IMR-90 (cell line): ENCODE results near the gene NLGN1. TPM values are rescaled to one million over a fixed set of nuclear protein-coding genes. Genes with fewer than 3 reads are reported as not detected.

Experiments
- ATAC-seq: fragments of 200-7000 bp; cut with Tn5 transposase; 2 replicates; pipeline ENCODE4 v1.9.1; 2020; ENCODE audit warnings: low read depth, mild to moderate bottlenecking, moderate library complexity
- BruUV-seq: library from RNA; stranded (reverse); fragments of 400-500 nt; replicated peaks from 2 replicates; lab custom pipeline; 2021; lab: Mats Ljungman, UMichigan
- CTCF ChIA-PET: fragments of 300-600 bp; formaldehyde crosslinking; extraction: SDS; loops from one replicate; lab custom pipeline; 2021; ENCODE audit warnings: antibody characterized with exemption; lab: Yijun Ruan, JAX
- POLR2A ChIA-PET: fragments of 300-600 bp; sonication (Branson Sonifier 250); formaldehyde crosslinking; loops from one replicate; lab custom pipeline; 2022; ENCODE audit warnings: antibody characterized with exemption; ENCODE audit not compliant: unreplicated experiment; lab: Charles Lee
- DNase-seq: peaks from one replicate; pipeline ENCODE4 v3.0.0; 2013
- H2AFZ ChIP-seq: replicated peaks from 2 replicates; pipeline ENCODE3; 2013; ENCODE audit warnings: low read length, mild to moderate bottlenecking; ENCODE audit not compliant: poor library complexity
- H2AK5ac ChIP-seq: 2 replicates; pipeline ENCODE4 v1.6.1; 2013; ENCODE audit warnings: low read depth, low read length, inconsistent platforms
- H2AK9ac ChIP-seq: replicated peaks from 2 replicates; pipeline ENCODE3; 2013; ENCODE audit warnings: mild to moderate bottlenecking, low read depth, low read length, moderate library complexity; ENCODE audit not compliant: poor library complexity
- H2BK120ac ChIP-seq: 2 replicates; pipeline ENCODE4 v1.6.1; 2013; ENCODE audit warnings: low read depth, low read length, inconsistent platforms
- H2BK15ac ChIP-seq: 3 replicates; pipeline ENCODE4 v1.6.1; 2013; ENCODE audit warnings: low read depth, low read length, inconsistent platforms
- H2BK20ac ChIP-seq: 2 replicates; pipeline ENCODE4 v1.6.1; 2013; ENCODE audit warnings: low read depth, mild to moderate bottlenecking, inconsistent platforms, low read length, moderate library complexity
- H2BK5ac ChIP-seq: 2 replicates; pipeline ENCODE4 v1.6.1; 2013; ENCODE audit warnings: mild to moderate bottlenecking, low read depth, low read length, inconsistent platforms; ENCODE audit not compliant: poor library complexity, severe bottlenecking
- H3K14ac ChIP-seq: replicated peaks from 2 replicates; pipeline ENCODE4 v1.6.1; 2013; ENCODE audit warnings: low read depth, low read length, inconsistent platforms
- H3K18ac ChIP-seq: 2 replicates; pipeline ENCODE4 v1.6.1; 2013; ENCODE audit warnings: low read depth, low read length, control low read depth
- H3K23ac ChIP-seq: 2 replicates; pipeline ENCODE4 v1.6.1; 2013; ENCODE audit warnings: low read depth, low read length, inconsistent platforms
- H3K27ac ChIP-seq: 2 replicates; pipeline ENCODE4 v1.5.1; 2013; ENCODE audit warnings: mild to moderate bottlenecking, control low read depth, low read length; ENCODE audit not compliant: insufficient read depth
- H3K27me3 ChIP-seq: 2 replicates; pipeline ENCODE4 v1.6.1; 2013; ENCODE audit warnings: low read length; ENCODE audit not compliant: control insufficient read depth, insufficient read depth
- H3K36me3 ChIP-seq: 2 replicates; pipeline ENCODE4 v1.6.1; 2013; ENCODE audit warnings: low read length, mixed read lengths; ENCODE audit not compliant: control insufficient read depth, insufficient read depth
- H3K4ac ChIP-seq: 2 replicates; pipeline ENCODE4 v1.6.1; 2013; ENCODE audit warnings: low read depth, low read length, inconsistent platforms
- H3K4me1 ChIP-seq: 2 replicates; pipeline ENCODE4 v1.6.1; 2013; ENCODE audit warnings: low read length, mixed read lengths; ENCODE audit not compliant: control insufficient read depth, insufficient read depth
- H3K4me2 ChIP-seq: 2 replicates; pipeline ENCODE4 v1.6.1; 2013; ENCODE audit warnings: low read depth, mild to moderate bottlenecking, control low read depth, low read length, moderate library complexity
- H3K4me3 ChIP-seq: 2 replicates; pipeline ENCODE4 v1.5.1; 2013; ENCODE audit warnings: low read depth, mild to moderate bottlenecking, control low read depth, low read length, moderate library complexity; ENCODE audit not compliant: insufficient read depth
- H3K56ac ChIP-seq: 2 replicates; pipeline ENCODE4 v1.6.1; 2013; ENCODE audit warnings: low read length, inconsistent platforms; ENCODE audit not compliant: insufficient read depth; ENCODE audit errors: extremely low read depth
- H3K79me1 ChIP-seq, 2 experiments: 2 replicates each; pipeline ENCODE4 v1.6.1; 2013; ENCODE audit warnings: low read length in 2 of 2, inconsistent platforms in 1 of 2, low read depth in 1 of 2
- H3K9ac ChIP-seq: 2 replicates; pipeline ENCODE4 v1.6.1; 2013; ENCODE audit warnings: low read depth, low read length, control low read depth
- H3K9me1 ChIP-seq: 2 replicates; pipeline ENCODE4 v1.6.1; 2013; ENCODE audit warnings: low read length, inconsistent platforms; ENCODE audit not compliant: insufficient read depth
- H3K9me3 ChIP-seq: 2 replicates; pipeline ENCODE4 v1.6.1; 2013; ENCODE audit warnings: low read length; ENCODE audit not compliant: control insufficient read depth, insufficient read depth
- H4K20me1 ChIP-seq: 2 replicates; pipeline ENCODE4 v1.6.1; 2013; ENCODE audit warnings: low read length, inconsistent platforms; ENCODE audit not compliant: insufficient read depth
- H4K5ac ChIP-seq: 2 replicates; pipeline ENCODE4 v1.6.1; 2013; ENCODE audit warnings: mild to moderate bottlenecking, low read depth, low read length, control low read depth
- H4K8ac ChIP-seq, 2 experiments: 2 replicates each; pipeline ENCODE4 v1.6.1; 2013; ENCODE audit warnings: low read depth in 2 of 2, low read length in 2 of 2, control low read depth in 1 of 2, inconsistent platforms in 1 of 2
- H4K91ac ChIP-seq: 2 replicates; pipeline ENCODE4 v1.6.1; 2013; ENCODE audit warnings: low read depth, low read length, inconsistent platforms; ENCODE audit not compliant: insufficient read depth
- BHLHE40 ChIP-seq: fragments of 150-350 bp; IDR thresholded peaks from 2 replicates; pipeline ENCODE4 v1.6.1; 2016; ENCODE audit warnings: mild to moderate bottlenecking, low read depth, low read length
- CHD1 ChIP-seq: IDR thresholded peaks from 2 replicates; pipeline ENCODE4 v1.6.1; 2012; ENCODE audit warnings: low read depth, low read length, improper control_type of control experiment
- MXI1 ChIP-seq: IDR thresholded peaks from 2 replicates; pipeline ENCODE4 v1.6.1; 2012; ENCODE audit warnings: low read depth, mild to moderate bottlenecking, low read length, moderate library complexity, borderline replicate concordance
- NFE2L2 ChIP-seq: fragments of 150-350 bp; IDR thresholded peaks from 2 replicates; pipeline ENCODE4 v1.6.1; 2016; ENCODE audit warnings: low read depth, mild to moderate bottlenecking, low read length
- RFX5 ChIP-seq: IDR thresholded peaks from 2 replicates; pipeline ENCODE4 v1.8.0; 2012; ENCODE audit warnings: low read depth, mild to moderate bottlenecking, low read length, moderate library complexity
- SMC3 ChIP-seq: fragments of 150-350 bp; IDR thresholded peaks from 2 replicates; pipeline ENCODE4 v1.6.1; 2016; ENCODE audit warnings: low read depth, mild to moderate bottlenecking, antibody characterized with exemption, low read length, moderate library complexity
- WGBS, 2 experiments: methylation state at CpG; one replicate each; pipeline versions ENCODE4 v1.1.5 to v1.1.7; 2013; ENCODE audit warnings: missing lambda C conversion rate in 2 of 2; ENCODE audit not compliant: insufficient read length in 1 of 2; ENCODE audit errors: extremely low coverage in 2 of 2; 5-methylcytosine and 5-hydroxymethylcytosine counted together
- dilution Hi-C: fragments of 300-500 bp; cut with HindIII; formaldehyde crosslinking; loops from one replicate; pipeline ENCODE4 v1.14.3; 2018; ENCODE audit warnings: low sequenced_read_pairs; ENCODE audit not compliant: unreplicated experiment
- in situ Hi-C: fragments of 300-500 bp; cut with MboI; formaldehyde crosslinking; loops from 3 replicates; pipeline ENCODE4 v1.14.3; 2019; ENCODE audit warnings: low sequenced_read_pairs, inconsistent platforms, mixed read lengths
- intact Hi-C: fragments of 100-400 bp; cut with micrococcal nuclease; formaldehyde crosslinking; loops from 2 replicates; pipeline ENCODE4 v1.10.0; 2022
- polyA plus RNA-seq, 3 experiments: library from polyadenylated mRNA; depleted of rRNA; stranded (reverse); fragments of >200 nt; gene quantifications; 2 replicates each; pipeline ENCODE4 v1.2.3, GENCODE V29; 2012; ENCODE audit warnings: low replicate concordance in 1 of 3
- total RNA-seq: library from RNA; depleted of rRNA; stranded (reverse); fragments of >200 nt; gene quantifications from 2 replicates; pipeline ENCODE4 v1.2.3, GENCODE V29; 2012
- TF ChIP-seq, protein P1 (sequence below): conservative IDR thresholded peaks from 2 replicates; pipeline ENCODE4 v1.5.1; 2012; ENCODE audit warnings: mild to moderate bottlenecking, low read depth, low read length, improper control_type of control experiment
- TF ChIP-seq, protein P2 (sequence below): fragments of 150-350 bp; IDR thresholded peaks from 2 replicates; pipeline ENCODE4 v1.6.1; 2017; ENCODE audit warnings: mild to moderate bottlenecking, antibody characterized with exemption, low read length, low read depth

Gene NLGN1
- total and polyA plus RNA-seq, 2 of the 4 experiments (the other 2 are of a cell fraction), result 1.8 to 12.5 TPM

DNA sequence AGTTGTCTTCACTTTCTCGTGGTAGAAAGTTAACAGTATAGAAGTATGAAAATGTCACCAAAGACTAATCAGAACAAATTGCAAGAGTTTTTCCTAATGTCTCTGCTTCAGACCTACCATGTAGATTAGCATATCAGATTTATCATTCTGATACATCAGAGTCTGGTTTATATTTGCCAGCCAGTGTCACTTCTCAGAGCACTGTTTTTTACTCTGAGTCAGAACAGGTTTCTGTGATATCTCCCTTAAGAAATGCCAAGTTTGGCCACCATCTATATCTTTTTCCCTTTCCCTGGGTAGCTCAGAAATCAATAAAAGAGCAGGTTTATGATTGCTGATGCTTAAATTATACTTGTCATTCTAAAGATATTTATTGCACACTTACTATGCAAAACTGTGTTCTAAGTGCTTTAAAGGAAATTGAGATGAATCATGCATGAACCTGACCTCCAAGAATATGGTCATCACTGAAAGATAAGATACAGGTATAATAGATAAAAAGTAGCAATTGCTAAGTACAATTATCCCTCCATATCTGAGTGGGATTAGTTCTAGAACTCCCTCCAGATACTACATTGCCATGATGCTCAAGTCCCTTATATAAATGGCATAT, 788.9 kb downstream of the NLGN1 start:
- no peak overlapping the region for H2AFZ ChIP-seq
- no peak overlapping the region for H2AK9ac ChIP-seq
- H2BK20ac ChIP-seq, result no peak overlapping the region
- H3K14ac ChIP-seq, result no peak overlapping the region
- intact Hi-C loops (no loop called here), dilution Hi-C loops (no loop called here), in situ Hi-C loops (no loop called here)
- H3K56ac ChIP-seq, result no peak overlapping the region
- H3K9me1 ChIP-seq, result no peaks in the 10 kb centered on the region
- H3K9ac ChIP-seq, result no peak overlapping the region
- no peak for TF ChIP-seq MXI1
- no peak for TF ChIP-seq CHD1
- TF ChIP-seq BHLHE40, result no peak
- TF ChIP-seq, protein P1, sequence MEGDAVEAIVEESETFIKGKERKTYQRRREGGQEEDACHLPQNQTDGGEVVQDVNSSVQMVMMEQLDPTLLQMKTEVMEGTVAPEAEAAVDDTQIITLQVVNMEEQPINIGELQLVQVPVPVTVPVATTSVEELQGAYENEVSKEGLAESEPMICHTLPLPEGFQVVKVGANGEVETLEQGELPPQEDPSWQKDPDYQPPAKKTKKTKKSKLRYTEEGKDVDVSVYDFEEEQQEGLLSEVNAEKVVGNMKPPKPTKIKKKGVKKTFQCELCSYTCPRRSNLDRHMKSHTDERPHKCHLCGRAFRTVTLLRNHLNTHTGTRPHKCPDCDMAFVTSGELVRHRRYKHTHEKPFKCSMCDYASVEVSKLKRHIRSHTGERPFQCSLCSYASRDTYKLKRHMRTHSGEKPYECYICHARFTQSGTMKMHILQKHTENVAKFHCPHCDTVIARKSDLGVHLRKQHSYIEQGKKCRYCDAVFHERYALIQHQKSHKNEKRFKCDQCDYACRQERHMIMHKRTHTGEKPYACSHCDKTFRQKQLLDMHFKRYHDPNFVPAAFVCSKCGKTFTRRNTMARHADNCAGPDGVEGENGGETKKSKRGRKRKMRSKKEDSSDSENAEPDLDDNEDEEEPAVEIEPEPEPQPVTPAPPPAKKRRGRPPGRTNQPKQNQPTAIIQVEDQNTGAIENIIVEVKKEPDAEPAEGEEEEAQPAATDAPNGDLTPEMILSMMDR, result no peak
- no peak for TF ChIP-seq RFX5
- TF ChIP-seq, protein P2, sequence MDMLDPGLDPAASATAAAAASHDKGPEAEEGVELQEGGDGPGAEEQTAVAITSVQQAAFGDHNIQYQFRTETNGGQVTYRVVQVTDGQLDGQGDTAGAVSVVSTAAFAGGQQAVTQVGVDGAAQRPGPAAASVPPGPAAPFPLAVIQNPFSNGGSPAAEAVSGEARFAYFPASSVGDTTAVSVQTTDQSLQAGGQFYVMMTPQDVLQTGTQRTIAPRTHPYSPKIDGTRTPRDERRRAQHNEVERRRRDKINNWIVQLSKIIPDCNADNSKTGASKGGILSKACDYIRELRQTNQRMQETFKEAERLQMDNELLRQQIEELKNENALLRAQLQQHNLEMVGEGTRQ, result no peak
- TF ChIP-seq SMC3, result no peak
- TF ChIP-seq NFE2L2, result no peak
- H3K27me3 ChIP-seq, result no peaks in the 10 kb centered on the region
- no peak overlapping the region for H4K91ac ChIP-seq
- no CpG with 5 or more reads among the region's 1 CpG for WGBS, 2 experiments
- no peak overlapping the region for H2AK5ac ChIP-seq
- no TSS peak for BruUV-seq
- H3K4me1 ChIP-seq, result no peaks in the 10 kb centered on the region
- H2BK5ac ChIP-seq, result no peak overlapping the region
- H2BK15ac ChIP-seq, result no peak overlapping the region
- no peak overlapping the region for H3K4ac ChIP-seq
- no peaks in the 10 kb centered on the region for H4K20me1 ChIP-seq
- H3K79me1 ChIP-seq, result no peaks in the 10 kb centered on the region
- no peaks in the 10 kb centered on the region for H3K9me3 ChIP-seq
- no peak overlapping the region for H3K23ac ChIP-seq
- ATAC-seq (no peak), DNase-seq (no peak)
- no peak overlapping the region for H3K4me3 ChIP-seq
- H3K18ac ChIP-seq, result no peak overlapping the region
- H3K36me3 ChIP-seq, result no peaks in the 10 kb centered on the region
- no peak overlapping the region for H2BK120ac ChIP-seq
- POLR2A ChIA-PET, result no interaction called here
- H3K27ac ChIP-seq, result no peak overlapping the region
- no peak overlapping the region for H4K8ac ChIP-seq
- no peak overlapping the region for H3K4me2 ChIP-seq
- CTCF ChIA-PET, result no interaction called here
- no peak overlapping the region for H4K5ac ChIP-seq
